Gastroesophageal sphincter (tissue), 4 donors: Measurements from ENCODE around the gene HCFC1R1. TPM values are rescaled to one million over a fixed set of nuclear protein-coding genes. Genes with fewer than 3 reads are reported as not detected.

Experiments
- ATAC-seq: fragments of 150-250 bp; one replicate; pipeline ENCODE4 v1.9.1; 2016; ENCODE audit warnings: mild to moderate bottlenecking, moderate library complexity
- H3K27ac ChIP-seq, 4 donors: fragments of 200-600 bp; sonication (generic) in 3 of 4; 1 replicate in 3 of 4; 2 replicates in 1 of 4; pipeline ENCODE4 v1.5.1; 2016 to 2019
- H3K27me3 ChIP-seq: fragments of 200-600 bp; sonication (generic); one replicate; pipeline ENCODE4 v1.5.1; 2019
- H3K36me3 ChIP-seq, 2 donors: fragments of 200-600 bp; sonication (generic); one replicate each; pipeline ENCODE4 v1.5.1; 2019; ENCODE audit warnings: control low read depth in 1 of 2
- H3K4me1 ChIP-seq, 3 donors: fragments of 200-600 bp; sonication (generic); 1 replicate in 2 of 3; 2 replicates in 1 of 3; pipeline ENCODE4 v1.5.1; 2016 to 2019; ENCODE audit warnings: control low read depth in 2 of 3
- H3K4me3 ChIP-seq, 2 donors: fragments of 200-600 bp; sonication (generic); one replicate each; pipeline ENCODE4 v1.5.1; 2019; ENCODE audit warnings: mild to moderate bottlenecking in 1 of 2, moderate library complexity in 1 of 2
- H3K9me3 ChIP-seq, 3 donors: fragments of 200-600 bp; sonication (generic); one replicate each; pipeline ENCODE4 v1.5.1; 2017 to 2019; ENCODE audit warnings: control low read depth in 2 of 3
- CTCF ChIP-seq, 4 experiments: fragments of 200-600 bp in 2 of 4; fragments of 450-650 bp in 2 of 4; sonication (generic) in 1 of 4; IDR thresholded peaks; one replicate each; pipeline ENCODE4 v1.5.1; 2017 to 2019; ENCODE audit warnings: antibody characterized with exemption in 4 of 4, mild to moderate bottlenecking in 2 of 4, moderate library complexity in 2 of 4
- EP300 ChIP-seq: sonication (generic); formaldehyde crosslinking; IDR thresholded peaks from one replicate; pipeline ENCODE4 v1.6.1; 2017; ENCODE audit warnings: antibody characterized with exemption, mild to moderate bottlenecking
- POLR2A ChIP-seq, 2 donors: fragments of 450-650 bp; IDR thresholded peaks; one replicate each; pipeline ENCODE4 v1.6.1; 2017; ENCODE audit warnings: antibody characterized with exemption in 2 of 2, mild to moderate bottlenecking in 2 of 2, moderate library complexity in 1 of 2
- POLR2AphosphoS5 ChIP-seq: sonication (generic); formaldehyde crosslinking; IDR thresholded peaks from one replicate; pipeline ENCODE4 v1.6.1; 2017; ENCODE audit warnings: antibody characterized with exemption
- WGBS, 2 donors: methylation state at CpG; one replicate each; pipeline ENCODE4 v1.1.5; 2018; ENCODE audit warnings: low coverage in 1 of 2; 5-methylcytosine and 5-hydroxymethylcytosine counted together
- total RNA-seq, 4 donors: library from RNA; depleted of rRNA; stranded (reverse); fragments of >200 nt; gene quantifications; one replicate each; pipeline ENCODE4 v1.1.0, GENCODE V29; 2016

Gene HCFC1R1
- total RNA-seq, 4 donors from 2014 or later, result 20.1 to 94.9 (median 40.5) TPM

GRCh38 chr16:3026609-3027488, 3.1 kb upstream of the HCFC1R1 start:
- no peak overlapping the region for H3K27ac ChIP-seq
- H3K4me3 ChIP-seq, result no peak overlapping the region
- ATAC-seq, result no peak
- H3K36me3 ChIP-seq, result peaks cover 0 to 22% of the 10 kb centered on the region in 2 donors
- H3K27me3 ChIP-seq, result peaks cover 34% of the 10 kb centered on the region
- TF ChIP-seq EP300 (no peak), POLR2AphosphoS5 (no peak), POLR2A (IDR thresholded peaks at IDR 0.05) (no peak), CTCF (IDR thresholded peaks at IDR 0.05) (no peak)
- H3K4me1 ChIP-seq, result peaks cover 0 to 59% (median 31%) of the 10 kb centered on the region in 3 donors
- no peaks in the 10 kb centered on the region for H3K9me3 ChIP-seq
- 85 to 88% methylated on average over 7 to 8 of the region's 24 CpGs for WGBS, 2 donors

- H3K27ac ChIP-seq, result no peak overlapping the region
- H3K36me3 ChIP-seq, result peaks cover 0 to 22% of the 10 kb centered on the region in 2 donors
- H3K9me3 ChIP-seq, result no peaks in the 10 kb centered on the region
- peaks cover 27% of the 10 kb centered on the region for H3K27me3 ChIP-seq
- TF ChIP-seq EP300 (no peak), POLR2A (IDR thresholded peaks at IDR 0.05) (no peak), POLR2AphosphoS5 (no peak), CTCF (IDR thresholded peaks at IDR 0.05) (no peak)
- peaks cover 0 to 68% (median 36%) of the 10 kb centered on the region in 3 donors for H3K4me1 ChIP-seq
- 93 to 100% methylated on average over 1 to 3 of the region's 8 CpGs for WGBS, 2 donors
- no peak for ATAC-seq
- H3K4me3 ChIP-seq, result no peak overlapping the region
These were observed 2.2 kb upstream of the HCFC1R1 start for GRCh38 chr16:3026003-3026378.

GRCh38 chr16:3025032-3026002, 1.6 kb upstream of the HCFC1R1 start:
- WGBS, 2 donors, result 97 to 100% methylated on average over 2 to 11 of the region's 18 CpGs
- no peak for TF ChIP-seq POLR2A (IDR thresholded peaks at IDR 0.05)
- no peak overlapping the region for H3K27ac ChIP-seq
- peaks cover 0 to 74% (median 36%) of the 10 kb centered on the region in 3 donors for H3K4me1 ChIP-seq
- ATAC-seq, result no peak
- H3K36me3 ChIP-seq, result peaks cover 0 to 22% of the 10 kb centered on the region in 2 donors
- H3K9me3 ChIP-seq, result no peaks in the 10 kb centered on the region
- no peak overlapping the region for H3K4me3 ChIP-seq
- H3K27me3 ChIP-seq, result peaks cover 20% of the 10 kb centered on the region

GRCh38 chr16:3023415-3023668, 400 bp downstream of the HCFC1R1 start:
- TF ChIP-seq EP300, result no peak
- peak in 1 of 4 experiments; percentile 12 for TF ChIP-seq CTCF (IDR thresholded peaks at IDR 0.05)
- no peak for TF ChIP-seq POLR2AphosphoS5
- no peak for TF ChIP-seq POLR2A (IDR thresholded peaks at IDR 0.05)
- H3K4me1 ChIP-seq, result peaks cover 0 to 67% (median 29%) of the 10 kb centered on the region in 3 donors

GRCh38 chr16:3022684-3023414, 893 bp downstream of the HCFC1R1 start:
- Histone ChIP-seq H3K27ac (peak overlapping the region; percentile 93 to 97 (median 96)), H3K27me3 (peaks cover 17% of the 10 kb centered on the region), H3K36me3 (peaks cover 0 to 22% of the 10 kb centered on the region in 2 donors), H3K4me1 (peaks cover 0 to 67% (median 25%) of the 10 kb centered on the region in 3 donors), H3K9me3 (no peaks in the 10 kb centered on the region), H3K4me3 (peak overlapping the region; percentile 60 to 81)
- TF ChIP-seq POLR2A (IDR thresholded peaks at IDR 0.05) (no peak), EP300 (no peak)
- ATAC-seq, result no peak
- WGBS, 2 donors, result 0% methylated on average over 1 to 3 of the region's 8 CpGs

More at GRCh38 chr16:3023415-3023668, 400 bp downstream of the HCFC1R1 start:
- Histone ChIP-seq H3K36me3 (peaks cover 0 to 22% of the 10 kb centered on the region in 2 donors), H3K27me3 (peaks cover 12% of the 10 kb centered on the region), H3K4me3 (peak overlapping the region; percentile 60 to 81), H3K9me3 (no peaks in the 10 kb centered on the region), H3K27ac (peak overlapping the region; percentile 93 to 97 (median 96))
- ATAC-seq, result no peak
- no CpG with 5 or more reads among the region's 6 CpGs for WGBS, 2 donors
